PFSK-1 (cell line): ENCODE results near the gene JAKMIP1.

ENCODE experiments used
- POLR2AphosphoS5 ChIP-seq: IDR thresholded peaks from 2 replicates; pipeline ENCODE4 v1.6.1; 2012; ENCODE audit warnings: low read depth, mild to moderate bottlenecking, control low read depth, low read length, moderate library complexity
- SIN3A ChIP-seq: IDR thresholded peaks from 2 replicates; pipeline ENCODE4 v1.6.1; 2012; ENCODE audit warnings: mild to moderate bottlenecking, low read length, moderate library complexity, borderline replicate concordance; ENCODE audit not compliant: insufficient read depth

- TF ChIP-seq POLR2AphosphoS5 (no peak), SIN3A (no peak)
Observed at GRCh38 chr4:6137747-6138135, 62.6 kb downstream of the JAKMIP1 start.
